Pancreas (tissue), 10 donors: ENCODE data around the gene TLR2. TPM values are rescaled to one million over a fixed set of nuclear protein-coding genes. Genes with fewer than 3 reads are reported as not detected.
"Not testable (repeated sequence)": the region's sequence is repeated elsewhere in the genome, so short reads cannot be mapped to it uniquely, and the experiment has no call there.

Experiments
- ATAC-seq, 4 donors: fragments of 200-7000 bp; cut with Tn5 transposase; one replicate each; pipeline versions ENCODE4 v1.8.0 to v1.9.1; 2020; ENCODE audit warnings: mild to moderate bottlenecking in 4 of 4, moderate library complexity in 4 of 4
- DNase-seq, 6 donors: peaks; one replicate each; pipeline ENCODE4 v3.0.0-alpha.2; 2020
- FAIRE-seq: peaks from 2 replicates; lab custom pipeline; 2012; peaks lifted over from hg19 to GRCh38; lab: Jason Lieb, UNC
- H3K27ac ChIP-seq, 4 donors: fragments of 200-600 bp; sonication (generic); 1 replicate in 3 of 4; 2 replicates in 1 of 4; pipeline versions ENCODE4 v1.5.0 to v1.8.0; 2020
- H3K27me3 ChIP-seq, 4 donors: fragments of 200-600 bp; one replicate each; pipeline ENCODE4 v1.8.0; 2021
- H3K36me3 ChIP-seq, 3 donors: fragments of 200-600 bp; sonication (generic) in 1 of 3; one replicate each; pipeline versions ENCODE4 v1.5.0 to v1.8.0; 2020 to 2021
- H3K4me1 ChIP-seq, 3 donors: fragments of 200-600 bp; one replicate each; pipeline ENCODE4 v1.8.0; 2021
- H3K4me3 ChIP-seq, 4 donors: fragments of 200-600 bp; sonication (generic) in 2 of 4; one replicate each; pipeline versions ENCODE4 v1.5.0 to v1.8.0; 2020 to 2021
- H3K9me3 ChIP-seq, 4 donors: fragments of 200-600 bp; one replicate each; pipeline ENCODE4 v1.8.0; 2021
- CTCF ChIP-seq, 4 donors: fragments of 200-600 bp; sonication (generic) in 3 of 4; IDR thresholded peaks; one replicate each; pipeline versions ENCODE4 v1.5.0 to v1.8.0; 2021; ENCODE audit warnings: antibody characterized with exemption in 4 of 4
- WGBS, 2 donors: extraction: QIAGEN DNeasy Blood & Tissue Kit; methylation state at CpG; one replicate each; pipeline ENCODE4 v1.1.7; 2013; 5-methylcytosine and 5-hydroxymethylcytosine counted together
- intact Hi-C, 3 donors: fragments of 100-400 bp; cut with DNase I; formaldehyde crosslinking; loops; one replicate each; pipeline versions ENCODE4 v1.11.1 to v1.14.2; 2022
- polyA plus RNA-seq, 2 donors: library from polyadenylated mRNA; stranded (reverse); fragments of 200-250 nt; gene quantifications; one replicate each; pipeline ENCODE4 v1.2.3, GENCODE V29; 2013
- total RNA-seq, 6 donors: library from RNA; stranded (reverse); fragmentation: NEBNext Ultra II Directional in 4 of 6; extraction: Animal tissue kit (Norgen Biotek cat#: 25700) in 4 of 6; gene quantifications; one replicate each; pipeline versions ENCODE4 v1.2.1 to v1.2.4, GENCODE V29; 2021 to 2023
- donor health status: healthy with polysubstance abuse.
- donor health status: DM: no; HTN: no; CAD: no; lungs with moderate emphysema.
- donor health status: DM: no; HTN: no; CAD: no.
- donor health status: control.
- donor health status: control.
- donor health status: Bipolar disorder and iron deficiency.
- donor health status: DM: yes; HTN: yes; CAD: no.
- donor health status: DM: no; HTN: no; CAD: no.
- donor health status: DM: no; HTN: no; CAD: no.
- donor health status: DM: yes; HTN: yes; CAD: no.

TLR2 gene
- total and polyA plus RNA-seq, 8 donors = 2.3 to 23.9 (median 3.5) TPM

DNA sequence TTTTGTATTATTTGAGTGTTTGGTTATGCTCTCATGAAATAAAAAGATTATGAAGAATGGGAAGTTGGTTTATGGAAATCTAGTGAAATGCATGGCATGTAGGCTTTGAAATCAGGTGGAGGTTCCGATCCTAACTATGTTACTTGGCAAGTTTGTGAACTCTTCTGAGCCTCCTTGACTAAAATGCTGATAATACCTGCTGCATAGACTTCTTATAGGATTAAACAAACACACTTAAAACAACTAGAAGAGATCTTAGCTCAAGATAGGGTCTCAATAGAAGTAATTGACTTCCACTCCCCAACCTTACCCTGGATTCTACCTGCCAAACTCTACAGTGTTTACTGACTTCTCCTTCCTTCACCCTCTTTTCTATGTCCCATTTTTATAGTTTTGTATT is 22.2 kb upstream of the TLR2 start:
- Histone ChIP-seq H3K27me3 (no peaks in the 10 kb centered on the region), H3K36me3 (no peaks in the 10 kb centered on the region), H3K4me3 (no peak overlapping the region), H3K27ac (peak overlapping the region in 1 of 4 donors; percentile 11), H3K9me3 (no peaks in the 10 kb centered on the region), H3K4me1 (no peaks in the 10 kb centered on the region)
- FAIRE-seq (no peak), ATAC-seq (no peak), DNase-seq (no peak)
- TF ChIP-seq CTCF (IDR thresholded peaks at IDR 0.05) = no peak
- intact Hi-C loops = no loop called here
- 93 to 100% methylated on average over 1 of the region's 1 CpG for WGBS, 2 donors

DNA sequence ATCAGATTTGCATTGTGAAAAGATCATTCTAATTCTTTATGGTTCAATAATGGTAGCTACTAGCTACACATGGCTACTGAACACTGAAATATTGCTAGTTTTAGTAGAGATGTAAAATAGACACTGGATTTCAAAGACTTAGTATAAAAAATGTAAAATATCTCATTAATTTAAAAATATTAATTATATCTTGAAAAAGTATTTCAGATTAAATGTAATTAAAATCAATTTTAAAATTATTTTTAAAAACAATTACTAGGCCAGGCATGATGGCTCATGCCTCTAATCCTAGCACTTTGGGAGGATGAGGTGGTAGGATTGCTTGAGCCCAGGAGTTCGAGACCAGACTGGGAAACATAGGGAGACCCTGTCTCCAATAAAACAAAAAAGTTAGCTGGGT is 20.4 kb upstream of the TLR2 start:
- H3K36me3 ChIP-seq = no peaks in the 10 kb centered on the region

DNA sequence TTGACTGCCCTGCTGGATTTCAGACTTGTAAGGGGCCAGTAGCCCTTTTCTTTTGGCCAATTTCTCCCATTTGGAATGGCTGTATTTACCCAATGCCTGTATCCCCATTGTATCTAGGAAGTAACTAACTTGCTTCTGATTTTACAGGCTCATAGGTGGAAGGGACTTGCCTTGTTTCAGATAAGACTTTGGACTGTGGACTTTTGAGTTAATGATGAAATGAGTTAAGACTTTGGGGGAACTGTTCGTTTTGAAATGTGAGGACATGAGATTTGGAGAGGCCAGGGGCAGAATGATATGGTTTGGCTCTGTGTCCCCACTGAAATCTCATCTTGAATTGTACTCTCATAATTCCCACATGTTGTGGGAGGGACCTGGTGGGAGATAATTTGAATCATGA is 17.6 kb upstream of the TLR2 start:
- H3K4me1 ChIP-seq, H3K4me3 ChIP-seq, H3K9me3 ChIP-seq, H3K27ac ChIP-seq, H3K27me3 ChIP-seq, ATAC-seq, H3K36me3 ChIP-seq, FAIRE-seq, DNase-seq, intact Hi-C loops: not testable (repeated sequence)
- WGBS, 2 donors = 20 to 23% methylated on average over 1 of the region's 1 CpG

More for the DNA sequence above, 20.4 kb upstream of the TLR2 start:
- ATAC-seq = no peak
- no peak for FAIRE-seq
- intact Hi-C loops = no loop called here
- Histone ChIP-seq H3K27ac (no peak overlapping the region), H3K4me1 (no peaks in the 10 kb centered on the region), H3K27me3 (no peaks in the 10 kb centered on the region), H3K9me3 (no peaks in the 10 kb centered on the region), H3K4me3 (no peak overlapping the region)
- no peak for DNase-seq
- no peak for TF ChIP-seq CTCF (IDR thresholded peaks at IDR 0.05)
- WGBS, 2 donors = 94 to 95% methylated on average over 1 of the region's 1 CpG

- H3K4me1 ChIP-seq = no peaks in the 10 kb centered on the region
- no peak for ATAC-seq
- no peaks in the 10 kb centered on the region for H3K9me3 ChIP-seq
- H3K4me3 ChIP-seq = no peak overlapping the region
- FAIRE-seq = no peak
- H3K27ac ChIP-seq = no peak overlapping the region
- no peak for DNase-seq
- intact Hi-C loops = no loop called here
- WGBS, 2 donors = 62 to 68% methylated on average over 2 of the region's 2 CpGs
- H3K27me3 ChIP-seq = no peaks in the 10 kb centered on the region
- TF ChIP-seq CTCF (IDR thresholded peaks at IDR 0.05) = no peak
- H3K36me3 ChIP-seq = no peaks in the 10 kb centered on the region
Observed at GRCh38 chr4:153668647-153669046, 15.4 kb upstream of the TLR2 start.

- no peak for TF ChIP-seq CTCF (IDR thresholded peaks at IDR 0.05)
- no peak overlapping the region for H3K27ac ChIP-seq
- H3K4me3 ChIP-seq = no peak overlapping the region
- H3K27me3 ChIP-seq = no peaks in the 10 kb centered on the region
- ATAC-seq (no peak), DNase-seq (no peak), FAIRE-seq (no peak)
- no peaks in the 10 kb centered on the region for H3K9me3 ChIP-seq
- no peaks in the 10 kb centered on the region for H3K4me1 ChIP-seq
- intact Hi-C loops = no loop called here
- WGBS, 2 donors = 42 to 66% methylated on average over 3 of the region's 3 CpGs
- no peaks in the 10 kb centered on the region for H3K36me3 ChIP-seq
Observed at GRCh38 chr4:153669838-153670237, 14.2 kb upstream of the TLR2 start.
